ENCODE results near the gene PRIMPOL.
A peak's percentile ranks its signal among the peaks of the same experiment; 100 is the strongest.
"Not testable (repeated sequence)": the region's sequence is repeated elsewhere in the genome, so short reads cannot be mapped to it uniquely, and the experiment has no call there.

The PRIMPOL gene

DNA sequence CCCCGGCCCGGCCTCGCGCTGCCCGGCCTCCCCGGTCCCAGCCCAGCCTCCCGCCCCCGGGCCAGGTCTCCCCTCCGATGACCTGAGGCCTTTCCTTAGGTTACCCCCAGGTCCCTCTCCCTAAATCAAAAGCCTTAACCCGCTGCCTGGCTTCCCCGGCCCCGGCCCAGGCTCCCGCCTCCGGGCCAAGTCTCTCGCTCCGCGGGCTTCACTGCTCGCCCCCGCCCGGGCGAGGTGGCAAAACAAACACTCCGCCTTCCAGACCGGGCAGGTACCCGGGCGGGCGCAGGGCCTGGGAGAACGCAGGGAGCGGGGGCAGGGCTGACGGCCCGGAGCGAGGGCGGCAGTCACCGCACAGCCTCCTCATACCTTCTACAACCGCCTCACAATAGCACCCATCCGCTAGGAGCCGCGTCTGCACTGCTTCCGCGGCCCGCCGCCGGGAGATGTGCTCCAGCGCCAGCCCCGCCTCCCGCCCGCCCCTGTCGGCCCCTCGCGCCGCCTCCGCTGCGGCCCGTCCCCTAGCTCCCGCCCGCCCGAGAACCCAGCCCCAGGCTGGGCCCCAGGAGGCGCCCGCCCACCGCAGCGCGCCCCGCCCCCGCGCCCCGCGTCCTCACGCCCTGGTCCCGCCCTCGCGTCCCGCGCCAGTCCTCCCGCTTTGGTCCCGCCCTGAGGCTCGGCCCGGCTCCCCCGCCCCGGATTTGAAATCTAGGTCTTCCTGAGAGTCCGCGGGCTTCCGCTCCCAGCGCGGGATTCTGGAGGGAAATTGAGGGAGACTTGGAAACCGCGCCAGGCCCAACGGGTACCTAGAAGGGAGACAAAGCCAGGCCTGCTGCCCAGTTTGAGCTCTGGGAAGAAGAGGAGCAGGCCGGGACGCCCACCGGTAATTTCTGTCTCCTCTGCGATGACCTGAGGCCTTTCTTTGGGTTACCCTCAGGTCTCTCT, at the start of gene PRIMPOL, which contains the start of gene CASP3:
Gene PRIMPOL (plus strand): TSS at position 713 of the 945 bp plus-strand sequence. CDS start 7,403 bp downstream, outside the sequence.
Gene CASP3 (minus strand): TSS at position 422 of the 945 bp plus-strand sequence. CDS start 10,994 bp downstream, outside the sequence.
- FAIRE-seq = peak; percentile 89
- peak; percentile 85 for DNase-seq (ENCODE audit: insufficient read length, low spot score)

GRCh38 chr4:184600982-184601381, 48.6 kb upstream of the PRIMPOL start:
- not testable (repeated sequence) for DNase-seq (ENCODE audit: insufficient read length, low spot score); FAIRE-seq

DNA sequence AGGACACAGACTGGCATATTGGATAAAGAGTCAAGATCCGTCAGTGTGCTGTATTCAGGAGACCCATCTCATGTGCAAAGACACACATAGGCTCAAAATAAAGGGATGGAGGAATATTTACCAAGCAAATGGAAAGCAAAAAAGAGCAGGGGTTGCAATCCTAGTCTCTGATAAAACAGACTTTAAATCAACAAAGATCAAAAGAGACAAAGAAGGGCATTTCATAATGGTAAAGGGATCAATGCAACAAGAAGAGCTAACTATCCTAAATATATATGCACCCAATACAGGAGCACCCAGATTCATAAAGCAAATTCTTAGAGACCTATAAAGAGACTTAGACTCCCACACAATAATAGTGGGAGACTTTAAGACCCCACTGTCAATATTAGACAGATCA, 46.7 kb upstream of the PRIMPOL start:
- not testable (repeated sequence) for DNase-seq (ENCODE audit: insufficient read length, low spot score); FAIRE-seq

DNA sequence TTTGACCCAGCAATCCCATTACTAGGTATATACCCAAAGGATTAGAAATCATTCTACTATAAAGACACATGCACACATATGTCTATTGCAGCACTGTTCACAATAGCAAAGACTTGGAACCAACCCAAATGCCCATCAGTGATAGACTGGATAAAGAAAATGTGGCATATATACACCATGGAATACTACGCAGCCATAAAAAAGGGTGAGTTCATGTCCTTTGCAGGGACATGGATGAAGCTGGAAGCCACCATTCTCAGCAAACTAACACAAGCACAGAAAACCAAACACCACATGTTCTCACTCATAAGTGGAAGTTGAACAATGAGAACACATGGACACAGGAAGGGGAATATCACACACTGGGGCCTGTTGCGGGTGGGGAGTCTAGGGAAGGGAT, 42.1 kb upstream of the PRIMPOL start:
- FAIRE-seq; DNase-seq (ENCODE audit: insufficient read length, low spot score): not testable (repeated sequence)

DNA sequence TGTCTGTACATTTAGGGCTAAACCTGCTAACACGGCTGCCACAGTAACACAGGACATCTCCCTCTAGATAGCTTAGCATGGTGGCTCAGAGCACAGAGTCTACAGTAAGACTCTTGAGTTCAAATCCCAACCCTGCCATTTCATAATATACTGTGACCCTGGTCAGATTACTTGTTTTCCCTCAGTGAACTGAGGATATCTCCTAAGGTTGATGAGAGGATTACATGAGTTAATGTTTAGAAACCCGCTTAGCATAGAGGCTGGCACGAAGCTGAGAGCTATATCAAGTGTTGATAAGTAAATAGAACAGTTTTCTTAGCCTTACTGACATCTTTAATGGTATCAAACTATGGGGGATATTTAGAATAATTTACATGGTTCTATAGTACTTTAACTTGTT, 37.5 kb upstream of the PRIMPOL start:
- FAIRE-seq = no peak
- DNase-seq (ENCODE audit: insufficient read length, low spot score) = no peak

DNA sequence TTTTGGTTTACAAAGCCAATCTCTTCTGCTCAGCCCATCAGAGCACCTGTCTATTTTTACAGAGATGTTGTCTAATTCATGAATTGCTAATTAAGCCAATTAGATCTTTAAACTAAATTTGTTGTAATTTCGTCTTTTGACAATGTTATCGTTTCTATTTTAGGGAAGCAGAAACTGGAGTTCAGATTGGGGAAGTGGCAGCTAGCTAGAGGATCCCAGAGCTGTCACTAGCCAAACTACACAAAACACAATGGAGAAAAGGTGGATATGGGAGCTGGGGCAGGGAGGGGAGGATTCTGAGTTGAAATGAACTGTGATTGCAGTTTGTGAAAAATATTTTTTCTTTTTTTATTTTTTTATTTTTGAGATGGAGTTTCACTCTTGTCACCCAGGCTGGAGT, 36.1 kb upstream of the PRIMPOL start:
- no peak for FAIRE-seq
- no peak for DNase-seq (ENCODE audit: insufficient read length, low spot score)

GRCh38 chr4:184614509-184614908, 35.0 kb upstream of the PRIMPOL start:
- FAIRE-seq = no peak
- no peak for DNase-seq (ENCODE audit: insufficient read length, low spot score)

- not testable (repeated sequence) for DNase-seq (ENCODE audit: insufficient read length, low spot score); FAIRE-seq
Observed at GRCh38 chr4:184616168-184616567, 33.4 kb upstream of the PRIMPOL start.

GRCh38 chr4:184616633-184617551, 32.6 kb upstream of the PRIMPOL start:
- FAIRE-seq (no peak), DNase-seq (ENCODE audit: insufficient read length, low spot score) (no peak)

DNA sequence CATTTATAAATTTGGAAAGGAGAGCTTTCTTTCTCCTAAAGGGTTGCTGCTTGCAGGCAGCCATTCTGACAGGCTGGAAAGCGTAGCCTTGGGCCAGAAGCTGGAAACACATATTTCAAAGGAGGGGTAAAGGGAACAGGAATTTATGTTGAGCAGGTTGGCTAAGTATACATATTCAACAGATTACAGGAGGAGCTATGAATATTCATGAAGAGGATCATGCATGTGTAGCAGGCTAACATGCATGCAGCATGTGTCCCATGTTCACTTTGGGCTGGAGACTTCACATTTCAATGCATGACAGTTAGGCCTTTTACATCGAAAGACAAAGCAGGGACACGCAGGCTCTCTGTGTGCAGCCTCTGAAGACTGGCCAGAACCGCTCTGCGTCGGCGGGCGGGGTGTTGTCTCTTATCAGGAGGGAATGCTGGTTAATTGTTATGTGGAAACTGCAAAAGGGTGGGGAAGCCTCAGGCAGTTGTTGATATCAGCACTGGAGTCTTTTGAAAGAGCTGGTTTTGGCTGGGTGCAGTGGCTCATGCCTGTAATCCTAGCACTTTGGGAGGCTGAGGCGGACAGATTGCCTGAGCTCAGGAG, 31.8 kb upstream of the PRIMPOL start:
- DNase-seq (ENCODE audit: insufficient read length, low spot score) (no peak), FAIRE-seq (no peak)

GRCh38 chr4:184620212-184620867, 29.2 kb upstream of the PRIMPOL start:
- FAIRE-seq = no peak
- DNase-seq (ENCODE audit: insufficient read length, low spot score) = no peak

DNA sequence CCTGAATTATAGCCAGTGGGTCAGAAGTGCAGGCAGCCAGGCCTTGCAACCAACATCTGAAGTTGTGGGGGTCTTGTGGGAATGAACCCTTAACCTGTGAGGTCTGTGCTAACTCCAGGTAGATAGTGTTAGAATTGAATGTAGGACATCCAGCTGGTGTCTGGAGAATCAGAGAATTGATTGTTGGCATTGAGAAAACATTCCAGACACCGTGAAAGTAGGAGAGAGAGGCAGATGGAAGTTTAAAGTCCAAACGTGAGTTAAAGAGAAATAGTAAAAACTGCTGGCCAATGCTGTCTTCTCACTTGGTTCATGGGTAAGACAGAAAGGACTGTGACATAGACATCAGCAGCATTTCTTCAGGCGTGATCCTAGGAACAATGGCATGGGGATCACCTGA, 28.0 kb upstream of the PRIMPOL start:
- FAIRE-seq = no peak
- DNase-seq (ENCODE audit: insufficient read length, low spot score) = no peak

GRCh38 chr4:184624504-184624903, 25.0 kb upstream of the PRIMPOL start:
- not testable (repeated sequence) for DNase-seq (ENCODE audit: insufficient read length, low spot score); FAIRE-seq

DNA sequence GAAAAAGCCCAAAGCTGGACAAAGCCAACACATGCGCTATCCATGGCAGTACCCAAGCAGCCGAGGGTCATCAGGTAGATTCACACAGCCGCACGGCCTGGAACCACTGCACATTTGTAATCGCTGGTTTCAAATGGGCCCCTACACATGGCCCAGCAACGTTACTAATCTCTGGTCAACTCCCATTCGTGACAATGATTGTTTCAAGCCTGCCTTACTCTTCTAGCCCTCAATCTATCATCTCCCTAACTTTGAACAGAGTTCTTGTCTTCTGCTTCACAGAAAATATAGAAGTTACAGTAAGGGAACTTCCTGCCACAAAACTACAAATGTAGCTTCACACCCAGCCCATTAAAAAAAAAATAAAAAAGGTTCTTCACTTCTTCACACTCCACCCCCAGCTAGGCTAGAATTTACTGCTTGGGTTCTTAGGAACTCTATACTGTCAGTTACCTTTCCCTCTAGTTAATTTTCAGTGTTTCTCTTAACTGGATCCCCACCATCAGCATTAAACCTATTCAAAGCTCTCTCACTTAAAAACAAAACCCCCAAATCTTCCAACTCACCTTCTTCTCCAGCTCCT, 24.5 kb upstream of the PRIMPOL start:
- no peak for FAIRE-seq

DNA sequence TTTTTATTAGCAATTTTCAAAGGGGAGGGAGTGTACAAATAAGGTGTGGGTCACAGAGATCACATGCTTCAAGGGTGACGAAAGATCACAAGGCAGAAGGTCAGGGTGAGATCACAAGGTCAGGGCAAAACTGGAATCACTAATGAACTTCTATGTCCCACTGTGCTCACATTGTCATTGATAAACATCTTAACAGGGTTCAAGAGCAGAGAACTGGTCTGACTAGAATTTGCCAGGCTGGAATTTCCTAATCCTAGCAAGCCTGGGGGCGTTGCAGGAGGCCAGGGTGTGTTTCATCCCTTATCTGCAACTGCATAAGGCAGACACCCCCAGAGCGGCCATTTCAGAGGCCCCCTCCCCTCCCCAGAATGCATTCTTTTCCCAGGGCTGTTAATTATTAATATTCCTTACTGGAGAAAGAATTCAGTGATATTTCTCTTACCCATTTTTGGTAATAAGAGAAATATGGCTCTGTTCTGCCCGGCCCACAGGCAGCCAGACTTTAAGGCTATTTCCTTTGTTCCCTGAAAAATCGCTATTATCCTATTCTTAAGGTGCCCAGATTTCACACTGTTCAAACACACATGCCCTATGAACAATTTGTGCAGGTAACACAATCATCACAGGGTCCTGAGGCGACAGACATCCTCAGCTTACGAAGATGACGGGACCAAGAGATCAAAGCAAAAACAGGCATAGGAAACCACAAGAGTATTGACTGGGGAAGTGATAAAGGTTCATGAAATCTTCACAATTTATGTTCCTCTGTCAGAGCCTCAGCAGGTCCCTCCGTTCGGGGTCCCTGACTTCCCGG, 23.5 kb upstream of the PRIMPOL start:
- not testable (repeated sequence) for DNase-seq (ENCODE audit: insufficient read length, low spot score)

More for the DNA sequence above, 24.5 kb upstream of the PRIMPOL start:
- no peak for DNase-seq (ENCODE audit: insufficient read length, low spot score)

GRCh38 chr4:184628103-184628502, 21.4 kb upstream of the PRIMPOL start:
- no peak for DNase-seq (ENCODE audit: insufficient read length, low spot score)

More for the DNA sequence above, 23.5 kb upstream of the PRIMPOL start:
- FAIRE-seq = not testable (repeated sequence)

DNA sequence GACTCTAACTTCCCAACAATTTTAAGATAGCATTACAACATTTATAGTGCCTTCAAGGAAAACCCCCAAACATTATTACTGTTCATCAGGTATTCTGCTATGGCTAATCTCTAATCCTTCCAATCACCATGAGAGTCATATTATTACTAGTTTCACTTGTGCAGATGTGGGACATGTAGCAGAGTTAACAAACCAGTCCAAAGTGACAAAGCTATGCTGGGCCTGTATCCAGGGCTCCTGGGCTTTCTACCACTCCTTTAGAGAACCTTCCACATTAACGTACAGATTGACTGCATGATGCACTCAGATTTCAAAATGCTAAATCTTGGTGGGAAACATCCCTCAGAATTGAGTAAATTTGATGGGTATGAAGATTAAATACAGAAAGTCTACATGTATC, 16.7 kb upstream of the PRIMPOL start:
- DNase-seq (ENCODE audit: insufficient read length, low spot score) = no peak
- FAIRE-seq = no peak

More at GRCh38 chr4:184628103-184628502, 21.4 kb upstream of the PRIMPOL start:
- no peak for FAIRE-seq

- DNase-seq (ENCODE audit: insufficient read length, low spot score) = no peak
- no peak for FAIRE-seq
Observed at GRCh38 chr4:184635381-184635780, 14.2 kb upstream of the PRIMPOL start.

- DNase-seq (ENCODE audit: insufficient read length, low spot score) (no peak), FAIRE-seq (no peak)
Observed at GRCh38 chr4:184636144-184636543, 13.4 kb upstream of the PRIMPOL start.
